AG09309 (cell line): ENCODE data around the gene PML.

Experiments used
- DNase-seq: peaks from one replicate; pipeline ENCODE4 v3.0.0-alpha.2; 2010; ENCODE audit warnings: low read depth
- H3K4me3 ChIP-seq: 2 replicates; pipeline ENCODE4 v1.5.1; 2011; ENCODE audit warnings: mild to moderate bottlenecking, low read depth, low read length, moderate library complexity; ENCODE audit not compliant: control insufficient read depth
- CTCF ChIP-seq: IDR thresholded peaks from 2 replicates; pipeline ENCODE4 v1.5.1; 2011; ENCODE audit warnings: mild to moderate bottlenecking, low read depth, low read length, inconsistent platforms; ENCODE audit not compliant: insufficient read depth, control insufficient read depth; ENCODE audit errors: missing control alignments

PML gene

DNA sequence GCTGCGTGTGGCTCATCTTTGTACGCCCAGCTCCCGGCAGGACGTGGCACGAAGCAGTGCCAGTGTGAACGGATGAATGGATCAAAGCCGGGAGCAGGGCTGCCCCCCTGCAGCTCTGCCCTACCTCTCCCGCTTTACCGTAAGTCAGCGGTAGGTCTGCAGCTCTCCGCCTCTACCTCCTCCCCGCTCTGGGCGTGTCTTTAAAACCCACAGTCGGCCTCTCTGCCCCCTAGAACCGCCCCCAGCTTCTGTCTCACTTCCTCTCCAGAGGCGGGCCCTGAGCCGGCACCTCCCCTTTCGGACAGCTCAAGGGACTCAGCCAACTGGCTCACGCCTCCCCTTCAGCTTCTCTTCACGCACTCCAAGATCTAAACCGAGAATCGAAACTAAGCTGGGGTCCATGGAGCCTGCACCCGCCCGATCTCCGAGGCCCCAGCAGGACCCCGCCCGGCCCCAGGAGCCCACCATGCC, at the start of gene PML:
Gene PML, plus strand, starts transcription at position 304 of the 471 bp plus-strand sequence. Its CDS starts 97 bp downstream, at position 401.
- H3K4me3 ChIP-seq, result peak within 1 kb of the TSS; percentile 94
- no peak for TF ChIP-seq CTCF
- peak; percentile 68 for DNase-seq

DNA sequence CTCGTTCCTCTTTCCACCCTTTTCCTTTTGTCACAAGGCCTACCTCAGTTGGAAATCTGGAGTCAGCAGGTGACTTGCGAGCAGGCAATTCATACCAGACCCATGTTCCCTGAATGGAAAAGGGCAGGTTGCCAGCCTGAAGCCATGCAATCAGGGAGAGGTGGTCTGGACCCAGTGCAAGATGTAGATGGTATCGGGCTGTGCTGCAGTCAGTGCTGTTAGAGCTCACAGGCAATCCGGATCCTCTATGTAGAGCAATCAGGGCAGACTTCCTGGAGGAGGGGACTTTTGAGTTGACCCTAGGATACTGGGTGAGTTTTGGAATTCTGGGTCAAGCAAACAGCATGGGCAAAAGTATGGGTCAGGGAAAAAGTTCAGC, 49.4 kb upstream of the PML start:
- H3K4me3 ChIP-seq, result no peak overlapping the region
- no peak for TF ChIP-seq CTCF
- DNase-seq, result no peak

GRCh38 chr15:73946046-73946721, 48.3 kb upstream of the PML start:
- TF ChIP-seq CTCF, result no peak
- no peak overlapping the region for H3K4me3 ChIP-seq
- no peak for DNase-seq

GRCh38 chr15:73946795-73947370, 47.6 kb upstream of the PML start:
- no peak for DNase-seq
- no peak overlapping the region for H3K4me3 ChIP-seq
- TF ChIP-seq CTCF, result no peak

DNA sequence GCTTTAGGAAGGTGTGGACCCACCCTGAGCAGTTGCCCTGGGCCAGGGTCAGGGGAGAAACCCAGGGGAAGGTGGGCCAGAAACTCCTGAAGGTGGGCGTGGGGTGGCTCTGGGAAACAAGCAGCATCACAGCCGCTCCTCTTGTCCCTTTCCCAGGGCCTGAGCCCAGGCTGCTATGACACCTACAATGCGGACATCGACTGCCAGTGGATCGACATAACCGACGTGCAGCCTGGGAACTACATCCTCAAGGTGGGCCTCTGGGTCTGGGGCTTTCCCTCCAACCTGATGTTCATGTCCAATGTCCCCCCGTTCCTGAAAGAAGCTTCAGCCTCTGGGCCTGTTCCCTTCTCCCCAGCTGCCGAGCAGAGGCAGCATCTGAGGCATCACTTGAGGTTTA, 46.9 kb upstream of the PML start:
- H3K4me3 ChIP-seq, result no peak overlapping the region
- TF ChIP-seq CTCF, result no peak
- no peak for DNase-seq

GRCh38 chr15:73948396-73948795, 46.1 kb upstream of the PML start:
- no peak for TF ChIP-seq CTCF
- no peak overlapping the region for H3K4me3 ChIP-seq
- DNase-seq, result no peak
